ENCODE measurements around the gene ITGB6.

The ITGB6 gene

GRCh38 chr2:160207271-160207670, 7.2 kb upstream of the ITGB6 start:
- no peak overlapping the region for H3K9ac ChIP-seq (ENCODE audit: low read length)
- no peaks in the 10 kb centered on the region for H3K79me2 ChIP-seq (ENCODE audit: insufficient read depth, low read length)
- H3K36me3 ChIP-seq (ENCODE audit: insufficient read depth, low read length), result no peaks in the 10 kb centered on the region
- no peaks in the 10 kb centered on the region for H3K9me3 ChIP-seq (ENCODE audit: low read length)
- no peaks in the 10 kb centered on the region for H3K4me1 ChIP-seq (ENCODE audit: insufficient read depth, low read length, severe bottlenecking)
- H3K27me3 ChIP-seq (ENCODE audit: insufficient read depth, low read length), result no peaks in the 10 kb centered on the region; the same call in 1 of the 2 replicates
- H2AFZ ChIP-seq (ENCODE audit: low read length), result no peak overlapping the region
- no peak overlapping the region for H3K4me3 ChIP-seq (ENCODE audit: low read depth, low read length, poor library complexity, severe bottlenecking)
- H3K9me2 ChIP-seq (ENCODE audit: low read depth, low read length), result no peaks in the 10 kb centered on the region
- no peaks in the 10 kb centered on the region for H3F3A ChIP-seq (ENCODE audit: insufficient read depth, low read length)
- TF ChIP-seq EZH2 (IDR thresholded peaks at IDR 0.05; ENCODE audit: borderline replicate concordance, low read length), result no peak
- no peaks in the 10 kb centered on the region for H4K20me1 ChIP-seq (ENCODE audit: insufficient read depth, low read length)
- H3K27ac ChIP-seq (ENCODE audit: low read depth, low read length, poor library complexity, severe bottlenecking), result no peak overlapping the region
- H3K4me2 ChIP-seq (ENCODE audit: low read length), result no peak overlapping the region

GRCh38 chr2:160206436-160206835, 6.4 kb upstream of the ITGB6 start:
- no peak overlapping the region for H2AFZ ChIP-seq (ENCODE audit: low read length)
- no peaks in the 10 kb centered on the region for H3F3A ChIP-seq (ENCODE audit: insufficient read depth, low read length)

GRCh38 chr2:160205505-160205904, 5.4 kb upstream of the ITGB6 start:
- no peak overlapping the region for H3K4me3 ChIP-seq (ENCODE audit: low read depth, low read length, poor library complexity, severe bottlenecking)
- H3K36me3 ChIP-seq (ENCODE audit: insufficient read depth, low read length), result no peaks in the 10 kb centered on the region
- H3K4me2 ChIP-seq (ENCODE audit: low read length), result no peak overlapping the region
- no peaks in the 10 kb centered on the region; the same call in 1 of the 2 replicates for H3K27me3 ChIP-seq (ENCODE audit: insufficient read depth, low read length)
- no peaks in the 10 kb centered on the region for H3K4me1 ChIP-seq (ENCODE audit: insufficient read depth, low read length, severe bottlenecking)
- no peaks in the 10 kb centered on the region for H3K79me2 ChIP-seq (ENCODE audit: insufficient read depth, low read length)
- TF ChIP-seq CTCF (IDR thresholded peaks at IDR 0.05; ENCODE audit: low read length) (no peak), EZH2 (IDR thresholded peaks at IDR 0.05; ENCODE audit: borderline replicate concordance, low read length) (no peak)
- no peak overlapping the region for H3K27ac ChIP-seq (ENCODE audit: low read depth, low read length, poor library complexity, severe bottlenecking)
- no peaks in the 10 kb centered on the region for H4K20me1 ChIP-seq (ENCODE audit: insufficient read depth, low read length)
- no peaks in the 10 kb centered on the region for H3K9me3 ChIP-seq (ENCODE audit: low read length)
- no peak overlapping the region for H2AFZ ChIP-seq (ENCODE audit: low read length)
- no peaks in the 10 kb centered on the region for H3F3A ChIP-seq (ENCODE audit: insufficient read depth, low read length)
- no peaks in the 10 kb centered on the region for H3K9me2 ChIP-seq (ENCODE audit: low read depth, low read length)
- H3K9ac ChIP-seq (ENCODE audit: low read length), result no peak overlapping the region

More at GRCh38 chr2:160206436-160206835, 6.4 kb upstream of the ITGB6 start:
- TF ChIP-seq EZH2 (IDR thresholded peaks at IDR 0.05; ENCODE audit: borderline replicate concordance, low read length) (no peak), CTCF (IDR thresholded peaks at IDR 0.05; ENCODE audit: low read length) (no peak)
- H3K36me3 ChIP-seq (ENCODE audit: insufficient read depth, low read length), result no peaks in the 10 kb centered on the region
- H3K27ac ChIP-seq (ENCODE audit: low read depth, low read length, poor library complexity, severe bottlenecking), result no peak overlapping the region
- H3K4me1 ChIP-seq (ENCODE audit: insufficient read depth, low read length, severe bottlenecking), result no peaks in the 10 kb centered on the region
- H3K27me3 ChIP-seq (ENCODE audit: insufficient read depth, low read length), result no peaks in the 10 kb centered on the region; the same call in 1 of the 2 replicates
- H3K9ac ChIP-seq (ENCODE audit: low read length), result no peak overlapping the region
- no peak overlapping the region for H3K4me3 ChIP-seq (ENCODE audit: low read depth, low read length, poor library complexity, severe bottlenecking)
- H3K79me2 ChIP-seq (ENCODE audit: insufficient read depth, low read length), result no peaks in the 10 kb centered on the region
- H3K4me2 ChIP-seq (ENCODE audit: low read length), result no peak overlapping the region
- H4K20me1 ChIP-seq (ENCODE audit: insufficient read depth, low read length), result no peaks in the 10 kb centered on the region
- no peaks in the 10 kb centered on the region for H3K9me3 ChIP-seq (ENCODE audit: low read length)
- H3K9me2 ChIP-seq (ENCODE audit: low read depth, low read length), result no peaks in the 10 kb centered on the region

GRCh38 chr2:160203422-160203821, 3.4 kb upstream of the ITGB6 start:
- Histone ChIP-seq H3K36me3 (ENCODE audit: insufficient read depth, low read length) (no peaks in the 10 kb centered on the region), H3K9me2 (ENCODE audit: low read depth, low read length) (no peaks in the 10 kb centered on the region), H3K79me2 (ENCODE audit: insufficient read depth, low read length) (no peaks in the 10 kb centered on the region), H3F3A (ENCODE audit: insufficient read depth, low read length) (no peaks in the 10 kb centered on the region), H2AFZ (ENCODE audit: low read length) (no peak overlapping the region), H3K9ac (ENCODE audit: low read length) (no peak overlapping the region), H3K27me3 (ENCODE audit: insufficient read depth, low read length) (no peaks in the 10 kb centered on the region; the same call in 1 of the 2 replicates), H3K4me3 (ENCODE audit: low read depth, low read length, poor library complexity, severe bottlenecking) (no peak overlapping the region), H3K27ac (ENCODE audit: low read depth, low read length, poor library complexity, severe bottlenecking) (no peak overlapping the region), H4K20me1 (ENCODE audit: insufficient read depth, low read length) (no peaks in the 10 kb centered on the region), H3K9me3 (ENCODE audit: low read length) (no peaks in the 10 kb centered on the region), H3K4me1 (ENCODE audit: insufficient read depth, low read length, severe bottlenecking) (no peaks in the 10 kb centered on the region), H3K4me2 (ENCODE audit: low read length) (no peak overlapping the region)
- TF ChIP-seq CTCF (IDR thresholded peaks at IDR 0.05; ENCODE audit: low read length) (no peak), EZH2 (IDR thresholded peaks at IDR 0.05; ENCODE audit: borderline replicate concordance, low read length) (no peak)

Measured in OCI-LY1 (cell line).